ENCODE measurements around the gene PPP1R1B. TPM values are rescaled to one million over a fixed set of nuclear protein-coding genes. Genes with fewer than 3 reads are reported as not detected.

PPP1R1B gene
- total and polyA plus RNA-seq, 9 of the 15 experiments (the other 6 are each of a cell fraction or from before 2014, with no cell fraction given), result 0.07 to 0.18 (median 0.10) TPM; not detected in 4

DNA sequence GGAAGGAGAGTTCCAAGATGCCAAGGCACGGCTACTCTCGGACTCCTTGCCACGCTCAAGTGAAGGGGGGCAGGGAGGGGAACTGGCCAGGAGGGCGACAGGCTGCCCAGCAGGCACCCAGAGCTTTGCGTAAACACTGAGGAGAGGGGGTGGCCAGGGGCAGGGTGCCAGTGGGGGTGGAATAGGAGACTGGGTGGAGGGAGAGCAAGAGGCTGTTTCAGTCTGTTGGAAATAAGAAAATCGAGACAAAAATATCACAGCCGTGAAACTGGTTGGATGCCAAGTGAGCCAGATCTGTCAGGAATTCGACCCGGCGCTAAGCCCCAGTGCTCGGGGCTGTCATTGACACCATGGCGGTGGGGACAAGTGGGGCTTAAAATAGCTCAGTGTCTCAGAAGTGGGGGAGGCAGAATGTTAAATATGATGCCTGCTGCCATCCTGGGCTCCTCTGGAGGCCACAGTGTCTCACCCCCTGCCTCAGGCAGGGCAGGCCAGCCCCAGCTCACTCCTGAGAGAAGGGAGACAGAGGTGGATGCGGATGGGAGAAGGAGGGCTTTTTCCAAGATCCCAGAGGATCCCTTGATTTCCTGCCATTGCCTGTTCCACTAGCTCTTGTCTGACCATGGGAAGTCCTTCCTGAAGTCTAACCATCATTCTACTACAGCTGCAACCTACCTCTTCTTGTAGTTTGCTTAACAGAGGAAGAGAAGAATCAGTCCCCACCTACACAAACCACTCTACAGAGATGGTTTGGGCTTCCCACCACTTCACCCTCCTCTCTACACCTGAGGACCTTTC, 51.0 kb downstream of the PPP1R1B start:
- DNase-seq (ENCODE audit: extremely low read depth in 1 of 4, low spot score in 3 of 4), result no peak
- ATAC-seq, result no peak
- Histone ChIP-seq H3K4me2 (ENCODE audit: insufficient read depth, low read length) (no peak overlapping the region), H3K79me2 (ENCODE audit: control insufficient read depth, insufficient read depth, low read length) (no peaks in the 10 kb centered on the region), H3K27me3 (ENCODE audit: control insufficient read depth in 2 of 2, insufficient read depth in 2 of 2, low read length in 2 of 2) (no peaks in the 10 kb centered on the region), H3K4me3 (no peak overlapping the region), H3K36me3 (ENCODE audit: control insufficient read depth, insufficient read depth, low read length) (peaks cover 5% of the 10 kb centered on the region; the same call in 2 of the 3 replicates), H3K9me1 (ENCODE audit: control insufficient read depth, insufficient read depth, low read length) (no peaks in the 10 kb centered on the region), H3K27ac (ENCODE audit: extremely low read depth, low read depth, low read length) (no peak overlapping the region), H3K4me1 (replicated peaks in 1 of 2; ENCODE audit: control insufficient read depth in 2 of 2, insufficient read depth in 2 of 2, low read length in 2 of 2) (peaks cover 30 to 54% of the 10 kb centered on the region in 2 experiments; a peak in 4 of 5 replicates), H3K9ac (ENCODE audit: insufficient read depth in 1 of 2, low read depth in 2 of 2, low read length in 2 of 2) (peak overlapping the region in 1 of 2 experiments; percentile 70; a peak in 1 of 4 replicates), H2AFZ (ENCODE audit: low read depth, low read length) (no peak overlapping the region), H3K9me3 (replicated peaks; ENCODE audit: control insufficient read depth, insufficient read depth, low read depth, low read length) (no peaks in the 10 kb centered on the region), H4K20me1 (replicated peaks; ENCODE audit: control insufficient read depth, insufficient read depth, low read length) (no peaks in the 10 kb centered on the region)
- CTCF ChIA-PET (ENCODE audit: low intra/inter-chr PET ratio), result interaction anchor here (0.6 kb wide), 1 partner anchor 206 kb away, joined by 4 read pairs; no protein-coding TSS in a partner anchor
- in situ Hi-C loops (cut with MboI) (no loop called here), intact Hi-C loops (cut with micrococcal nuclease) (no loop called here)
- BruUV-seq (replicated peaks), result no TSS peak
- POLR2A ChIA-PET, result interaction anchor here (0.6 to 2.2 kb wide), 4 partner anchors 10 to 56 kb away, joined by 3 to 16 read pairs (median 4); partner anchors contain the start of gene PGAP3
- no peak for TF ChIP-seq MEF2D (tag; conservative IDR thresholded peaks at IDR 0.05; ENCODE audit: low read depth)
- 0 out of 2 replicates have a peak, but pooled peaks have one; percentile 30 for TF ChIP-seq BCOR (IDR thresholded peaks at IDR 0.05)
- no peak for TF ChIP-seq COPS2 (conservative IDR thresholded peaks at IDR 0.05)
- TF ChIP-seq ZNF282 (CRISPR knock-in tag; IDR thresholded peaks at IDR 0.05), result no peak
- no peak for TF ChIP-seq STAT5A (IDR thresholded peaks at IDR 0.05; ENCODE audit: borderline replicate concordance, low read length)
- TF ChIP-seq, protein P1, sequence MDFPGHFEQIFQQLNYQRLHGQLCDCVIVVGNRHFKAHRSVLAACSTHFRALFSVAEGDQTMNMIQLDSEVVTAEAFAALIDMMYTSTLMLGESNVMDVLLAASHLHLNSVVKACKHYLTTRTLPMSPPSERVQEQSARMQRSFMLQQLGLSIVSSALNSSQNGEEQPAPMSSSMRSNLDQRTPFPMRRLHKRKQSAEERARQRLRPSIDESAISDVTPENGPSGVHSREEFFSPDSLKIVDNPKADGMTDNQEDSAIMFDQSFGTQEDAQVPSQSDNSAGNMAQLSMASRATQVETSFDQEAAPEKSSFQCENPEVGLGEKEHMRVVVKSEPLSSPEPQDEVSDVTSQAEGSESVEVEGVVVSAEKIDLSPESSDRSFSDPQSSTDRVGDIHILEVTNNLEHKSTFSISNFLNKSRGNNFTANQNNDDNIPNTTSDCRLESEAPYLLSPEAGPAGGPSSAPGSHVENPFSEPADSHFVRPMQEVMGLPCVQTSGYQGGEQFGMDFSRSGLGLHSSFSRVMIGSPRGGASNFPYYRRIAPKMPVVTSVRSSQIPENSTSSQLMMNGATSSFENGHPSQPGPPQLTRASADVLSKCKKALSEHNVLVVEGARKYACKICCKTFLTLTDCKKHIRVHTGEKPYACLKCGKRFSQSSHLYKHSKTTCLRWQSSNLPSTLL (IDR thresholded peaks at IDR 0.05), result no peak
- TF ChIP-seq NR2C1 (IDR thresholded peaks at IDR 0.05), result no peak
- TF ChIP-seq NR2C1 (tag; IDR thresholded peaks at IDR 0.05), result no peak
- FAIRE-seq, result no peak
- 67% methylated on average over 9 of the region's 13 CpGs for WGBS (ENCODE audit: insufficient coverage, low coverage, missing lambda C conversion rate)
